Measurements from ENCODE around the gene OR1M1. TPM values are rescaled to one million over a fixed set of nuclear protein-coding genes. Genes with fewer than 3 reads are reported as not detected.

Gene OR1M1
- total RNA-seq, 4 donors from 2014 or later = not detected

GRCh38 chr19:9107375-9107774 lies 20.5 kb downstream of the OR1M1 start, which contains the start of gene OR7G2:
Gene OR7G2, minus strand, starts transcription at chr19:9107475. Its CDS starts 4,232 bp downstream, at chr19:9103243.
- no peak for TF ChIP-seq CTCF (IDR thresholded peaks at IDR 0.05; ENCODE audit: low read depth)

- no peak for TF ChIP-seq CTCF (IDR thresholded peaks at IDR 0.05; ENCODE audit: low read depth)
These were observed 23.1 kb downstream of the OR1M1 start for GRCh38 chr19:9109959-9110358.

GRCh38 chr19:9115307-9115813 lies 28.5 kb downstream of the OR1M1 start, which contains the start of gene OR7G1:
Gene OR7G1, minus strand, starts transcription at chr19:9115763. Its CDS starts 0 bp downstream, at chr19:9115763.
- TF ChIP-seq CTCF (IDR thresholded peaks at IDR 0.05; ENCODE audit: low read depth) = no peak

GRCh38 chr19:9116547-9116946 lies 29.7 kb downstream of the OR1M1 start:
- no peak for TF ChIP-seq CTCF (IDR thresholded peaks at IDR 0.05; ENCODE audit: low read depth)

GRCh38 chr19:9126900-9127405 lies 40.1 kb downstream of the OR1M1 start, which contains the start of gene OR7G3:
Gene OR7G3, minus strand, starts transcription at chr19:9126950. Its CDS starts 0 bp downstream, at chr19:9126950.
- TF ChIP-seq CTCF (IDR thresholded peaks at IDR 0.05; ENCODE audit: low read depth) = no peak

- no peak for TF ChIP-seq CTCF (IDR thresholded peaks at IDR 0.05; ENCODE audit: low read depth)
These were observed 41.3 kb downstream of the OR1M1 start for GRCh38 chr19:9128171-9128570.

GRCh38 chr19:9130965-9131364 lies 44.1 kb downstream of the OR1M1 start:
- TF ChIP-seq CTCF (IDR thresholded peaks at IDR 0.05; ENCODE audit: low read depth) = no peak
